ENCODE results near the gene ABCC8. TPM values are rescaled to one million over a fixed set of nuclear protein-coding genes. Genes with fewer than 3 reads are reported as not detected.

ABCC8 gene
- total RNA-seq, 2 experiments from 2014 or later, result not detected

DNA sequence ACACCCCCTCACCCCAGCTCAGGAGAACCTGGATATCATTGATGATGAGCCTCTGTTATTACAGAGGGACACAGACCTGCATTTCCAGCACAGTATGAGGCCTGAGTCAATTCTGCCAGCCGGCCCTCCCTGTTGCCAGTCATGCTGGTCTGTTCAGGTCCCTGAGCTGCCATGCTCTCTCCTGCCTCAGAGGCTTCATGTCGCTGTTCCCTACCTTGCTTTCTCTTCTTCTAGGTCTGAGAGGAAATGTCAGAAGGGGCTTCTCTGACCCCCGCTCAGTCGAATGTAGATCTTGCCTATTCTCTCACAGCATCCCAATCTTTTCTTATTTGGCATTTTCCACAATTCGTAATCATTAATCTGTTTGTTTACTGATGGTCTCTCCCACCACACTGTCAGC lies 21.8 kb upstream of the ABCC8 start:
- peaks cover 4% of the 10 kb centered on the region for H3K27me3 Mint-ChIP-seq
- no peaks in the 10 kb centered on the region for H3K4me1 Mint-ChIP-seq
- CTCF ChIA-PET, result interaction anchor here (1.5 kb wide), 1 partner anchor 114 kb away, joined by 3 read pairs; no protein-coding TSS in a partner anchor
- no peaks in the 10 kb centered on the region for H3K9me3 Mint-ChIP-seq
- no peaks in the 10 kb centered on the region for H3K36me3 Mint-ChIP-seq (ENCODE audit: low read depth)
- POLR2A ChIA-PET, result no interaction called here
- DNase-seq, result no peak
- no peak overlapping the region for H3K27ac Mint-ChIP-seq
- H3K4me3 Mint-ChIP-seq, result no peak overlapping the region

DNA sequence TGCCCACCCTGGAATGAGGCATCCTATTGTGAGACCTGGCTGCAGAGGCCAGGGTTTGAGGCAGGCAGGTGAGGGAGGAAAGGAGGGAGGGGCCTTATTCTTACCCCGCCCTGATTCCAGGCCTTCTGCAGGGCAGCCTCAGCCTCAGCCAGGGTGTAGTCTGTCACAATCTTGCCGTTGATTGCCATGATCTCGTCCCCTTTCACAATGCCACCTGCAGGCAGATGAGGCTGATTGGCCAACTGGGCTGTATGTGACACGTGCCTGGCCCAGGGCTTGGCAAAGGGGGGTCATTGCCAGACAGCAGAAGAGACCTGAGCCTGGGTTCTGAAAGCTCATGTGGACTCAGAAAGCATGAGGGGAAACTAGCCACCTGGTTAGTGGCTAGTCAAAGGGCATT lies 21.4 kb upstream of the ABCC8 start:
- Mint-ChIP-seq H3K4me1 (no peaks in the 10 kb centered on the region), H3K27ac (no peak overlapping the region), H3K9me3 (no peaks in the 10 kb centered on the region), H3K4me3 (no peak overlapping the region), H3K36me3 (ENCODE audit: low read depth) (no peaks in the 10 kb centered on the region), H3K27me3 (peaks cover 4% of the 10 kb centered on the region)
- ChIA-PET CTCF (interaction anchor here (1.5 kb wide), 1 partner anchor 114 kb away, joined by 3 read pairs; no protein-coding TSS in a partner anchor), POLR2A (no interaction called here)
- no peak for DNase-seq

GRCh38 chr11:17496406-17496805 lies 19.8 kb upstream of the ABCC8 start:
- Mint-ChIP-seq H3K4me1 (no peaks in the 10 kb centered on the region), H3K36me3 (ENCODE audit: low read depth) (no peaks in the 10 kb centered on the region)
- POLR2A ChIA-PET, result no interaction called here

GRCh38 chr11:17494019-17494418 lies 17.4 kb upstream of the ABCC8 start:
- DNase-seq, result no peak
- Mint-ChIP-seq H3K27ac (no peak overlapping the region), H3K36me3 (ENCODE audit: low read depth) (no peaks in the 10 kb centered on the region), H3K4me3 (no peak overlapping the region), H3K27me3 (peaks cover 15% of the 10 kb centered on the region), H3K4me1 (no peaks in the 10 kb centered on the region), H3K9me3 (no peaks in the 10 kb centered on the region)
- ChIA-PET POLR2A (no interaction called here), CTCF (no interaction called here)

More at GRCh38 chr11:17496406-17496805, 19.8 kb upstream of the ABCC8 start:
- CTCF ChIA-PET, result no interaction called here
- H3K4me3 Mint-ChIP-seq, result no peak overlapping the region
- H3K27me3 Mint-ChIP-seq, result peaks cover 8% of the 10 kb centered on the region
- DNase-seq, result no peak
- no peaks in the 10 kb centered on the region for H3K9me3 Mint-ChIP-seq
- H3K27ac Mint-ChIP-seq, result no peak overlapping the region

DNA sequence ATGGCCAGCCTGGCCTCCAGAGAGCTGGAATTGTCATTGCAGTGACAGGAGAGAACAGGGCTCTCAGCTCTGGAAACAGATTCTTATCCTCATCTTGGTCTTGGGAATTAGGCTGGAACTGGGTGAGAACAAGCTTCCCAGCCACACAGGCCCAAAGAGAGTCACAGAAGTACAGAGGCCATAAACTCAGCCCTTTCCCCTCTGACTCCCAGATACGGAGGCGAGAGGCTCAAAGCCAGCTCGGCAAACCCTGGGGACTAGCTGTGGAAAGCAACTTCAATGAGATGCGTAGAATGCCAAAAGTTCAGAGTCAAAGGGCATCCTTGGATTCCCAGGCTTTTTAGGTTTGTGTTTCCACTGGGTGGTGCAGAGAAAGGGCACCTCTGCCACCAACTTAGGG lies 14.3 kb upstream of the ABCC8 start:
- no peak for DNase-seq
- CTCF ChIA-PET, result no interaction called here
- Mint-ChIP-seq H3K27me3 (peaks cover 20% of the 10 kb centered on the region), H3K36me3 (ENCODE audit: low read depth) (no peaks in the 10 kb centered on the region), H3K9me3 (no peaks in the 10 kb centered on the region), H3K27ac (no peak overlapping the region), H3K4me1 (no peaks in the 10 kb centered on the region), H3K4me3 (no peak overlapping the region)
- POLR2A ChIA-PET, result no interaction called here

GRCh38 chr11:17490232-17490631 lies 13.6 kb upstream of the ABCC8 start:
- Mint-ChIP-seq H3K4me3 (no peak overlapping the region), H3K27me3 (peaks cover 20% of the 10 kb centered on the region), H3K9me3 (no peaks in the 10 kb centered on the region), H3K4me1 (no peaks in the 10 kb centered on the region), H3K27ac (no peak overlapping the region), H3K36me3 (ENCODE audit: low read depth) (no peaks in the 10 kb centered on the region)
- POLR2A ChIA-PET, result no interaction called here
- DNase-seq, result no peak
- CTCF ChIA-PET, result no interaction called here

GRCh38 chr11:17489751-17490150 lies 13.1 kb upstream of the ABCC8 start:
- Mint-ChIP-seq H3K27me3 (peaks cover 20% of the 10 kb centered on the region), H3K36me3 (ENCODE audit: low read depth) (no peaks in the 10 kb centered on the region), H3K9me3 (no peaks in the 10 kb centered on the region), H3K27ac (no peak overlapping the region), H3K4me3 (no peak overlapping the region), H3K4me1 (no peaks in the 10 kb centered on the region)
- CTCF ChIA-PET, result no interaction called here
- POLR2A ChIA-PET, result no interaction called here
- no peak for DNase-seq

GRCh38 chr11:17488563-17488962 lies 11.9 kb upstream of the ABCC8 start:
- Mint-ChIP-seq H3K4me1 (no peaks in the 10 kb centered on the region), H3K27me3 (peaks cover 21% of the 10 kb centered on the region), H3K36me3 (ENCODE audit: low read depth) (no peaks in the 10 kb centered on the region), H3K9me3 (peaks cover 2% of the 10 kb centered on the region), H3K27ac (no peak overlapping the region), H3K4me3 (no peak overlapping the region)
- ChIA-PET POLR2A (no interaction called here), CTCF (no interaction called here)
- DNase-seq, result no peak

GRCh38 chr11:17486646-17487045 lies 10.0 kb upstream of the ABCC8 start:
- Mint-ChIP-seq H3K27me3 (peaks cover 19% of the 10 kb centered on the region), H3K27ac (no peak overlapping the region), H3K4me3 (no peak overlapping the region), H3K9me3 (peaks cover 4% of the 10 kb centered on the region), H3K4me1 (no peaks in the 10 kb centered on the region), H3K36me3 (ENCODE audit: low read depth) (no peaks in the 10 kb centered on the region)
- POLR2A ChIA-PET, result no interaction called here
- DNase-seq, result no peak
- CTCF ChIA-PET, result no interaction called here

DNA sequence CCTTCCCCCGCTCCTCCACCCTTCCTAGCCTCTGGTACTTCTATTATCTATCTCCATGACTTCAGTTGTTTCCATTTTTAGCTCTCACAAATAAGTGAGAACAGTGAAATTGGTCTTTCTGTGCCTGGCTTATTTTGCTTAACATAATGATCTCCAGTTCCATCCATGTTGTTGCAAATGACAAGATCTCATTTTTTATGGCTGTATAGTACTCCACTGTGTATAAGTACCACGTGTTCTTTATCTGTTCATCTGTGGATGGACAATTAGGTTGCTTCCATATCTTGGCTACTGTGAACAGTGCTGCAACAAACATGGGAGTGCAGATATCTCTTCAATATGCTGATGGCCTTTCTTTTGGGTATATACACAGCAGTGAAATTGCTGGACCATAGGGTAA lies 6.9 kb upstream of the ABCC8 start:
- POLR2A ChIA-PET, result no interaction called here
- CTCF ChIA-PET, result no interaction called here
- H3K36me3 Mint-ChIP-seq (ENCODE audit: low read depth), result no peaks in the 10 kb centered on the region
- H3K27ac Mint-ChIP-seq, result no peak overlapping the region
- no peaks in the 10 kb centered on the region for H3K4me1 Mint-ChIP-seq
- DNase-seq, result no peak
- peaks cover 35% of the 10 kb centered on the region for H3K27me3 Mint-ChIP-seq
- H3K9me3 Mint-ChIP-seq, result peaks cover 4% of the 10 kb centered on the region
- H3K4me3 Mint-ChIP-seq, result no peak overlapping the region

GRCh38 chr11:17481905-17482304 lies 5.3 kb upstream of the ABCC8 start:
- H3K9me3 Mint-ChIP-seq, result peaks cover 4% of the 10 kb centered on the region
- no peak for DNase-seq
- ChIA-PET CTCF (interaction anchor here (0.5 kb wide), 1 partner anchor 654 kb away, joined by 5 read pairs; no protein-coding TSS in a partner anchor), POLR2A (no interaction called here)
- H3K27ac Mint-ChIP-seq, result no peak overlapping the region
- no peaks in the 10 kb centered on the region for H3K4me1 Mint-ChIP-seq
- H3K27me3 Mint-ChIP-seq, result peaks cover 46% of the 10 kb centered on the region
- no peaks in the 10 kb centered on the region for H3K36me3 Mint-ChIP-seq (ENCODE audit: low read depth)
- H3K4me3 Mint-ChIP-seq, result no peak overlapping the region

- Mint-ChIP-seq H3K27ac (no peak overlapping the region), H3K27me3 (peaks cover 63% of the 10 kb centered on the region)
These were observed 2.9 kb upstream of the ABCC8 start for GRCh38 chr11:17479284-17480214.

GRCh38 chr11:17478070-17478469 lies 1.4 kb upstream of the ABCC8 start:
- no peak for DNase-seq
- Mint-ChIP-seq H3K4me1 (peaks cover 2% of the 10 kb centered on the region), H3K27ac (no peak overlapping the region), H3K36me3 (ENCODE audit: low read depth) (no peaks in the 10 kb centered on the region), H3K9me3 (no peaks in the 10 kb centered on the region), H3K4me3 (no peak overlapping the region), H3K27me3 (peaks cover 74% of the 10 kb centered on the region)
- CTCF ChIA-PET, result no interaction called here
- POLR2A ChIA-PET, result no interaction called here

More at GRCh38 chr11:17479284-17480214, 2.9 kb upstream of the ABCC8 start:
- Mint-ChIP-seq H3K36me3 (ENCODE audit: low read depth) (no peaks in the 10 kb centered on the region), H3K4me3 (no peak overlapping the region), H3K9me3 (peaks cover 4% of the 10 kb centered on the region), H3K4me1 (peaks cover 2% of the 10 kb centered on the region)
- CTCF ChIA-PET, result no interaction called here
- POLR2A ChIA-PET, result no interaction called here
- no peak for DNase-seq

DNA sequence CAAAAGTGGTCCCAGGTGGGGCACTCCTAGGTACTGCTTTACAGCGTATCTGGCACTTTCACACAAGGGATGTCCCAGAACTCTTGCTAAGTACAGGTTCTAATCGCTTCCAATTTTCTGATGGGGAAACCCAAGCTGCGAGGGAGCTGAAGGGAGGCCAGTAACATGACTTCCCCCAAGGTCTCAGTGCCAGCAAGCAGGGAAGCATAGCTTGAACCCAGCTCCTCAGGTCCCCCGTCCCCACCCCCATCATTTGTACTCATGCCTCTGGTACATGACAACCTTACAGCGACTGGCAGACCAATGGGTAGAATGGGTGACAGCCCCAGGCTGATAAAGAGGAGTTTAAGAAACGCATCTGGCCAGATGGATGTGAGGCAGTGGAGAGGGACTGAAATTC lies 716 bp upstream of the ABCC8 start:
- Mint-ChIP-seq H3K4me3 (no peak overlapping the region), H3K36me3 (ENCODE audit: low read depth) (no peaks in the 10 kb centered on the region), H3K27ac (no peak overlapping the region), H3K27me3 (peaks cover 81% of the 10 kb centered on the region), H3K9me3 (no peaks in the 10 kb centered on the region), H3K4me1 (peaks cover 2% of the 10 kb centered on the region)
- ChIA-PET POLR2A (no interaction called here), CTCF (interaction anchor here (0.6 to 1.2 kb wide), 2 partner anchors 13 to 335 kb away, joined by 3 read pairs; no protein-coding TSS in a partner anchor)
- DNase-seq, result no peak
